ENCODE data around the gene FILIP1.
"Not testable (repeated sequence)": the region's sequence is repeated elsewhere in the genome, so short reads cannot be mapped to it uniquely, and the experiment has no call there.

Gene FILIP1

GRCh38 chr6:75421316-75422023 is 72.1 kb downstream of the FILIP1 start:
- no peak for DNase-seq (ENCODE audit: low spot score)

- DNase-seq (ENCODE audit: low spot score): no peak
These were observed 73.6 kb downstream of the FILIP1 start for GRCh38 chr6:75419980-75420379.

GRCh38 chr6:75419416-75419815 is 74.2 kb downstream of the FILIP1 start:
- DNase-seq (ENCODE audit: low spot score): no peak

- no peak for DNase-seq (ENCODE audit: low spot score)
These were observed 75.4 kb downstream of the FILIP1 start for GRCh38 chr6:75418233-75418632.

- DNase-seq (ENCODE audit: low spot score): no peak
These were observed 77.2 kb downstream of the FILIP1 start for GRCh38 chr6:75416443-75416842.

- no peak for DNase-seq (ENCODE audit: low spot score)
These were observed 77.8 kb downstream of the FILIP1 start for GRCh38 chr6:75415804-75416203.

GRCh38 chr6:75414445-75415021 is 79.1 kb downstream of the FILIP1 start:
- DNase-seq (ENCODE audit: low spot score): no peak

- no peak for DNase-seq (ENCODE audit: low spot score)
These were observed 80.5 kb downstream of the FILIP1 start for GRCh38 chr6:75412969-75413662.

- not testable (repeated sequence) for DNase-seq (ENCODE audit: low spot score)
These were observed 83.0 kb downstream of the FILIP1 start for GRCh38 chr6:75410564-75410963.

- DNase-seq (ENCODE audit: low spot score): no peak
These were observed 83.7 kb downstream of the FILIP1 start for GRCh38 chr6:75409928-75410327.

GRCh38 chr6:75409286-75409685 is 84.3 kb downstream of the FILIP1 start:
- no peak for DNase-seq (ENCODE audit: low spot score)

GRCh38 chr6:75403563-75404080 is 90.0 kb downstream of the FILIP1 start:
- DNase-seq (ENCODE audit: low spot score): no peak

GRCh38 chr6:75402296-75402695 is 91.3 kb downstream of the FILIP1 start:
- peak; percentile 28 for DNase-seq (ENCODE audit: low spot score)

- no peak for DNase-seq (ENCODE audit: low spot score)
These were observed 95.7 kb downstream of the FILIP1 start for GRCh38 chr6:75397656-75398465.

- no peak for DNase-seq (ENCODE audit: low spot score)
These were observed 96.4 kb downstream of the FILIP1 start for GRCh38 chr6:75397171-75397570.

GRCh38 chr6:75396005-75396800 is 97.4 kb downstream of the FILIP1 start:
- no peak for DNase-seq (ENCODE audit: low spot score)

GRCh38 chr6:75393806-75394205 is 99.8 kb downstream of the FILIP1 start:
- DNase-seq (ENCODE audit: low spot score): no peak

GRCh38 chr6:75391276-75391675 is 102.3 kb downstream of the FILIP1 start:
- no peak for DNase-seq (ENCODE audit: low spot score)

GRCh38 chr6:75386050-75386770 is 107.4 kb downstream of the FILIP1 start:
- no peak for DNase-seq (ENCODE audit: low spot score)

GRCh38 chr6:75384116-75384515 is 109.5 kb downstream of the FILIP1 start:
- no peak for DNase-seq (ENCODE audit: low spot score)

- DNase-seq (ENCODE audit: low spot score): no peak
These were observed 111.0 kb downstream of the FILIP1 start for GRCh38 chr6:75382634-75382900.
